ENCODE results near the gene NFAT5.

DNA sequence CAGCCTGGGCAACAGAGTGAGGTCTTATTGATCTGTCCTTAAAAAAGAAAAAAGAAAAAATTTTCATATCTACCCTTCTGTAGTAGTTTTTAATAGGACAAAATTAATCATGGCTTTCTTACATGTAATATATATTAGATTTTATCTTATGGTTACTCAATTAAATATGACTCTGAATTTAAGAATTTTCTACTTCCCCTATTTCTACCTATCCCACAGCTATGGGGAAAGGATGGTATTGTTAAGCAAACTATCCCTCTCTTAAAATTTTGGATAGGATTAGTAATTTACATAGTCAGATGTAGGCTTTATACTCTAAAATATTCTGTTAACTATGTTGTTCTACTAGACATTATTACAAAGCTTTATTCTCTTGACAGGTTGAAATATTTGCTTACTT is 98.1 kb downstream of the NFAT5 start:
- TF ChIP-seq, protein P1, sequence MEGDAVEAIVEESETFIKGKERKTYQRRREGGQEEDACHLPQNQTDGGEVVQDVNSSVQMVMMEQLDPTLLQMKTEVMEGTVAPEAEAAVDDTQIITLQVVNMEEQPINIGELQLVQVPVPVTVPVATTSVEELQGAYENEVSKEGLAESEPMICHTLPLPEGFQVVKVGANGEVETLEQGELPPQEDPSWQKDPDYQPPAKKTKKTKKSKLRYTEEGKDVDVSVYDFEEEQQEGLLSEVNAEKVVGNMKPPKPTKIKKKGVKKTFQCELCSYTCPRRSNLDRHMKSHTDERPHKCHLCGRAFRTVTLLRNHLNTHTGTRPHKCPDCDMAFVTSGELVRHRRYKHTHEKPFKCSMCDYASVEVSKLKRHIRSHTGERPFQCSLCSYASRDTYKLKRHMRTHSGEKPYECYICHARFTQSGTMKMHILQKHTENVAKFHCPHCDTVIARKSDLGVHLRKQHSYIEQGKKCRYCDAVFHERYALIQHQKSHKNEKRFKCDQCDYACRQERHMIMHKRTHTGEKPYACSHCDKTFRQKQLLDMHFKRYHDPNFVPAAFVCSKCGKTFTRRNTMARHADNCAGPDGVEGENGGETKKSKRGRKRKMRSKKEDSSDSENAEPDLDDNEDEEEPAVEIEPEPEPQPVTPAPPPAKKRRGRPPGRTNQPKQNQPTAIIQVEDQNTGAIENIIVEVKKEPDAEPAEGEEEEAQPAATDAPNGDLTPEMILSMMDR (conservative IDR thresholded peaks at IDR 0.05), result no peak
- no peak for TF ChIP-seq EZH2 (IDR thresholded peaks at IDR 0.05; ENCODE audit: low read depth)

Data from PC-9 (cell line).